ENCODE measurements around the gene CACNA1C. TPM values are rescaled to one million over a fixed set of nuclear protein-coding genes. Genes with fewer than 3 reads are reported as not detected.

Gene CACNA1C
- total and polyA plus RNA-seq, 4 donors = 4.3 to 114 (median 46.3) TPM

- Histone ChIP-seq H3K4me1 (ENCODE audit: control insufficient read depth in 1 of 2, insufficient read depth in 2 of 2, low read length in 2 of 2) (no peaks in the 10 kb centered on the region), H3K27me3 (ENCODE audit: control insufficient read depth in 1 of 2, insufficient read depth in 2 of 2, low read length in 1 of 2) (no peaks in the 10 kb centered on the region), H3K27ac (ENCODE audit: low read depth in 1 of 2, low read length in 2 of 2) (peak overlapping the region; percentile 3 to 15), H3K36me3 (ENCODE audit: control insufficient read depth in 1 of 2, insufficient read depth in 2 of 2, low read length in 1 of 2) (no peaks in the 10 kb centered on the region), H3K9me3 (ENCODE audit: control insufficient read depth, low read length) (no peaks in the 10 kb centered on the region), H3K4me3 (ENCODE audit: low read length in 2 of 2) (no peak overlapping the region)
- intact Hi-C loops (cut with DNase I) = loop anchor here (5.0 kb wide), 3 partner anchors 104 to 229 kb away; no protein-coding TSS in a partner anchor
- DNase-seq = no peak
- no peak for ATAC-seq (ENCODE audit: low FRiP score)
- 14 to 21% methylated on average over 8 of the region's 8 CpGs for WGBS, 2 donors
These were observed 5.1 kb downstream of the CACNA1C start for GRCh38 chr12:2057795-2058408.

GRCh38 chr12:2058837-2059236, 6.0 kb downstream of the CACNA1C start:
- Histone ChIP-seq H3K4me1 (ENCODE audit: control insufficient read depth in 1 of 2, insufficient read depth in 2 of 2, low read length in 2 of 2) (no peaks in the 10 kb centered on the region), H3K36me3 (ENCODE audit: control insufficient read depth in 1 of 2, insufficient read depth in 2 of 2, low read length in 1 of 2) (no peaks in the 10 kb centered on the region), H3K9me3 (ENCODE audit: control insufficient read depth, low read length) (no peaks in the 10 kb centered on the region), H3K27me3 (ENCODE audit: control insufficient read depth in 1 of 2, insufficient read depth in 2 of 2, low read length in 1 of 2) (no peaks in the 10 kb centered on the region), H3K27ac (ENCODE audit: low read depth in 1 of 2, low read length in 2 of 2) (peak overlapping the region in 1 of 2 donors; percentile 0), H3K4me3 (ENCODE audit: low read length in 2 of 2) (no peak overlapping the region)
- ATAC-seq (ENCODE audit: low FRiP score) (no peak), DNase-seq (no peak)
- intact Hi-C loops (cut with DNase I) = loop anchor here (5.0 kb wide), 3 partner anchors 103 to 228 kb away; no protein-coding TSS in a partner anchor
- 20 to 41% methylated on average over 6 of the region's 6 CpGs for WGBS, 2 donors

GRCh38 chr12:2061402-2061801, 8.6 kb downstream of the CACNA1C start:
- Histone ChIP-seq H3K27ac (ENCODE audit: low read depth in 1 of 2, low read length in 2 of 2) (no peak overlapping the region), H3K27me3 (ENCODE audit: control insufficient read depth in 1 of 2, insufficient read depth in 2 of 2, low read length in 1 of 2) (no peaks in the 10 kb centered on the region), H3K36me3 (ENCODE audit: control insufficient read depth in 1 of 2, insufficient read depth in 2 of 2, low read length in 1 of 2) (no peaks in the 10 kb centered on the region), H3K9me3 (ENCODE audit: control insufficient read depth, low read length) (no peaks in the 10 kb centered on the region), H3K4me3 (ENCODE audit: low read length in 2 of 2) (no peak overlapping the region), H3K4me1 (ENCODE audit: control insufficient read depth in 1 of 2, insufficient read depth in 2 of 2, low read length in 2 of 2) (peaks cover 0 to 4% of the 10 kb centered on the region in 2 donors)
- DNase-seq (no peak), ATAC-seq (ENCODE audit: low FRiP score) (no peak)
- WGBS, 2 donors = 63 to 73% methylated on average over 6 of the region's 6 CpGs
- intact Hi-C loops (cut with DNase I) = no loop called here

GRCh38 chr12:2064071-2064507, 11.3 kb downstream of the CACNA1C start:
- Histone ChIP-seq H3K9me3 (ENCODE audit: control insufficient read depth, low read length) (no peaks in the 10 kb centered on the region), H3K36me3 (ENCODE audit: control insufficient read depth in 1 of 2, insufficient read depth in 2 of 2, low read length in 1 of 2) (no peaks in the 10 kb centered on the region), H3K4me3 (ENCODE audit: low read length in 2 of 2) (peak overlapping the region in 1 of 2 donors; percentile 6), H3K27me3 (ENCODE audit: control insufficient read depth in 1 of 2, insufficient read depth in 2 of 2, low read length in 1 of 2) (no peaks in the 10 kb centered on the region), H3K27ac (ENCODE audit: low read depth in 1 of 2, low read length in 2 of 2) (peak overlapping the region in 1 of 2 donors; percentile 70), H3K4me1 (ENCODE audit: control insufficient read depth in 1 of 2, insufficient read depth in 2 of 2, low read length in 2 of 2) (peaks cover 2 to 4% of the 10 kb centered on the region in 2 donors)
- no peak for DNase-seq
- WGBS, 2 donors = 1 to 3% methylated on average over 5 of the region's 5 CpGs
- peak; percentile 20 for ATAC-seq (ENCODE audit: low FRiP score)
- intact Hi-C loops (cut with DNase I) = no loop called here

GRCh38 chr12:2068653-2069052, 15.9 kb downstream of the CACNA1C start:
- H3K4me3 ChIP-seq (ENCODE audit: low read length in 2 of 2) = no peak overlapping the region
- 35 to 46% methylated on average over 6 of the region's 6 CpGs for WGBS, 2 donors
- H3K36me3 ChIP-seq (ENCODE audit: control insufficient read depth in 1 of 2, insufficient read depth in 2 of 2, low read length in 1 of 2) = no peaks in the 10 kb centered on the region
- peaks cover 2 to 4% of the 10 kb centered on the region in 2 donors for H3K4me1 ChIP-seq (ENCODE audit: control insufficient read depth in 1 of 2, insufficient read depth in 2 of 2, low read length in 2 of 2)
- no peaks in the 10 kb centered on the region for H3K27me3 ChIP-seq (ENCODE audit: control insufficient read depth in 1 of 2, insufficient read depth in 2 of 2, low read length in 1 of 2)
- H3K27ac ChIP-seq (ENCODE audit: low read depth in 1 of 2, low read length in 2 of 2) = no peak overlapping the region
- no peak for DNase-seq
- intact Hi-C loops (cut with DNase I) = no loop called here
- peaks cover 3% of the 10 kb centered on the region for H3K9me3 ChIP-seq (ENCODE audit: control insufficient read depth, low read length)
- ATAC-seq (ENCODE audit: low FRiP score) = no peak

- Histone ChIP-seq H3K9me3 (ENCODE audit: control insufficient read depth, low read length) (peaks cover 3% of the 10 kb centered on the region), H3K36me3 (ENCODE audit: control insufficient read depth in 1 of 2, insufficient read depth in 2 of 2, low read length in 1 of 2) (no peaks in the 10 kb centered on the region), H3K4me3 (ENCODE audit: low read length in 2 of 2) (no peak overlapping the region), H3K27ac (ENCODE audit: low read depth in 1 of 2, low read length in 2 of 2) (no peak overlapping the region), H3K4me1 (ENCODE audit: control insufficient read depth in 1 of 2, insufficient read depth in 2 of 2, low read length in 2 of 2) (peaks cover 0 to 4% of the 10 kb centered on the region in 2 donors), H3K27me3 (ENCODE audit: control insufficient read depth in 1 of 2, insufficient read depth in 2 of 2, low read length in 1 of 2) (no peaks in the 10 kb centered on the region)
- DNase-seq (no peak), ATAC-seq (ENCODE audit: low FRiP score) (no peak)
- 97 to 98% methylated on average over 2 of the region's 2 CpGs for WGBS, 2 donors
- intact Hi-C loops (cut with DNase I) = no loop called here
These were observed 17.8 kb downstream of the CACNA1C start for GRCh38 chr12:2070440-2071045.

- DNase-seq = no peak
- Histone ChIP-seq H3K36me3 (ENCODE audit: control insufficient read depth in 1 of 2, insufficient read depth in 2 of 2, low read length in 1 of 2) (no peaks in the 10 kb centered on the region), H3K27ac (ENCODE audit: low read depth in 1 of 2, low read length in 2 of 2) (peak overlapping the region; percentile 79 to 97), H3K4me1 (ENCODE audit: control insufficient read depth in 1 of 2, insufficient read depth in 2 of 2, low read length in 2 of 2) (peaks cover 0 to 7% of the 10 kb centered on the region in 2 donors), H3K27me3 (ENCODE audit: control insufficient read depth in 1 of 2, insufficient read depth in 2 of 2, low read length in 1 of 2) (no peaks in the 10 kb centered on the region), H3K4me3 (ENCODE audit: low read length in 2 of 2) (no peak overlapping the region), H3K9me3 (ENCODE audit: control insufficient read depth, low read length) (peaks cover 3% of the 10 kb centered on the region)
- ATAC-seq (ENCODE audit: low FRiP score) = no peak
- WGBS, 2 donors = 42 to 53% methylated on average over 4 of the region's 4 CpGs
- intact Hi-C loops (cut with DNase I) = no loop called here
These were observed 22.0 kb downstream of the CACNA1C start for GRCh38 chr12:2074792-2075191.

- Histone ChIP-seq H3K36me3 (ENCODE audit: control insufficient read depth in 1 of 2, insufficient read depth in 2 of 2, low read length in 1 of 2) (no peaks in the 10 kb centered on the region), H3K27ac (ENCODE audit: low read depth in 1 of 2, low read length in 2 of 2) (peak overlapping the region; percentile 79 to 97), H3K27me3 (ENCODE audit: control insufficient read depth in 1 of 2, insufficient read depth in 2 of 2, low read length in 1 of 2) (no peaks in the 10 kb centered on the region), H3K4me3 (ENCODE audit: low read length in 2 of 2) (no peak overlapping the region), H3K9me3 (ENCODE audit: control insufficient read depth, low read length) (no peaks in the 10 kb centered on the region), H3K4me1 (ENCODE audit: control insufficient read depth in 1 of 2, insufficient read depth in 2 of 2, low read length in 2 of 2) (peaks cover 0 to 7% of the 10 kb centered on the region in 2 donors)
- ATAC-seq (ENCODE audit: low FRiP score) (peak; percentile 86), DNase-seq (peak in 1 of 2 donors; percentile 61)
- intact Hi-C loops (cut with DNase I) = no loop called here
- WGBS, 2 donors = 6 to 7% methylated on average over 9 of the region's 9 CpGs
These were observed 22.9 kb downstream of the CACNA1C start for GRCh38 chr12:2075508-2076195.
